Left colon (tissue), 2 donors: ENCODE results near the gene UBE2N. TPM values are rescaled to one million over a fixed set of nuclear protein-coding genes. Genes with fewer than 3 reads are reported as not detected.
A peak's percentile ranks its signal among the peaks of the same experiment; 100 is the strongest.
"Not testable (repeated sequence)": the region's sequence is repeated elsewhere in the genome, so short reads cannot be mapped to it uniquely, and the experiment has no call there.

ENCODE experiments used
- ATAC-seq: fragments of 200-7000 bp; cut with Tn5 transposase; one replicate; pipeline ENCODE4 v1.9.1; 2020; ENCODE audit warnings: mild to moderate bottlenecking, moderate library complexity
- DNase-seq, 2 donors: peaks; one replicate each; pipeline ENCODE4 v3.0.0-alpha.2; 2020
- intact Hi-C, 2 donors: fragments of 100-400 bp; cut with DNase I in 1 of 2; cut with micrococcal nuclease in 1 of 2; formaldehyde crosslinking; loops; one replicate each; pipeline versions ENCODE4 v1.11.2 to v1.14.0; 2022; cut with DNase I, micrococcal nuclease
- total RNA-seq, 2 donors: library from RNA; stranded (reverse); fragmentation: NEBNext Ultra II Directional; extraction: Animal tissue kit (Norgen Biotek cat#: 25700); gene quantifications; one replicate each; pipeline ENCODE4 v1.2.1, GENCODE V29; 2021
- donor health status: DM: no; HTN: no; CAD: no.
- donor health status: DM: yes; HTN: yes; CAD: no.

Gene UBE2N
- total RNA-seq, 2 donors from 2014 or later = 73.1 to 83.5 TPM

DNA sequence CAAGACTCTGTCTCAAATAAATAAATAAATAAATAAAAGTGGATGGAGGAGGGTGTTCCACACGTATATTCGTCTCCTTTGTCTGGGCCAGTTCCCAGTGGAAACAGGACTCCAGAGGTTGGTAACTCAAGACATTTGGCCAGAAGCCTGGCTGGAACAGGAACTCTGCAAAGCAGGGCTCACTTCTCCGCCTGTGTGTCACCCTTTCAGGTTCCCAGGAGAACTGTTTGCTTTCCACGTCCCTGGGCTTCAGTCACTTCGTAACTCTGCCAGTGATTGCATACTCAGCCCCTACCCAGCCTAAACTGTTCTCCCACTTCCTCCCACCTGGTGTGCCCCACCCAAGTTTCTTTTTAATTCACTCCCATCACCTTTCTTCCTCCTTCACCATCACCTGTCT, 7.0 kb upstream of the UBE2N start:
- DNase-seq (no peak), ATAC-seq (peak; percentile 81)
- intact Hi-C loops = no loop called here

- intact Hi-C loops = no loop called here
- DNase-seq (no peak), ATAC-seq (no peak)
These were observed 6.0 kb upstream of the UBE2N start for GRCh38 chr12:93447555-93448290.

- ATAC-seq = no peak
- intact Hi-C loops = no loop called here
These were observed 1.8 kb upstream of the UBE2N start for GRCh38 chr12:93443576-93443975.

DNA sequence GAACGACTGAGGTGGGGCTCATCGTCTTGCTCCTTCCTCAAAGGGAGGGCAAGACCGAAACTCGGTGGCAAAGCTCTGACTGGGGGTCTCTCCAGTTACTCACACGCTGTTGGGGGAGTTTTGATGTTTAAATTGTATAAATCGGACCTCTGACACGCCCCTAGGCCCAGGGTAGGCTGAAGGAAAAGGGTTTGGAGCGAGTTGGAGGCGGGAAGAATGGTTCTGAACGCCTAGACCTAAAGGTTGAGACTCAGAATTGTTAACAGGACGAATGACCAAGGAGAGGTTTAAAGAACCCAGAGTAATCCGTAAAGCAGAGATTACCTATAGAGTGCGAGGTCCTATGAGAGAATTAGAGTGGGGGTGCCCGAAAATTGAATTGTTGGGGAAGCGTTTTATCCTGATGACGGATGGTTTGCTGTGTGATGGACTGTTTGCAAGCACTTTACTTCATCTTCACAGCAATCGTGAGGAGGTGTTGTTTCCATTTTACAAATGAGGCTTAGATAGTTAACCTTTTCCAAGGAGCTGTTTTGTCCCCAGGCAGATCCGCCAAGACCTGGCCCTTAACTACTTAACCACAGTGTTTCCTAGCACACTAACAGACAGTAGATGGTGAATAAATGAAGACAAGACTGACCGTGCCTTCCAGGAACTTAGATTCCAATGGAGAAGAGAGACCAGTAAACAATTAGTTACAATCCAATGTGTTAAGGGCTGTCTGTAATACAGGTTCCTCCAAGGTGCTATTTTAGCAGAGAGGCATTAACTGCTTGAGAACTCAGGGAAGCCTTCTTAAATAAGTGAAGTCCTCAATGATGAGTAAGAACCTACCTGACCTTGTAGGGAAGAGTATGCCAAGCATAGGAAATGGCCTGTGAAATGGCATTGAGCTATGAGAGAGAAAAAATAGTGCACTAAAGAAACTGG, 929 bp upstream of the UBE2N start:
- no peak for DNase-seq
- peak; percentile 9 for ATAC-seq
- intact Hi-C loops = no loop called here

More at GRCh38 chr12:93443576-93443975, 1.8 kb upstream of the UBE2N start:
- no peak for DNase-seq

DNA sequence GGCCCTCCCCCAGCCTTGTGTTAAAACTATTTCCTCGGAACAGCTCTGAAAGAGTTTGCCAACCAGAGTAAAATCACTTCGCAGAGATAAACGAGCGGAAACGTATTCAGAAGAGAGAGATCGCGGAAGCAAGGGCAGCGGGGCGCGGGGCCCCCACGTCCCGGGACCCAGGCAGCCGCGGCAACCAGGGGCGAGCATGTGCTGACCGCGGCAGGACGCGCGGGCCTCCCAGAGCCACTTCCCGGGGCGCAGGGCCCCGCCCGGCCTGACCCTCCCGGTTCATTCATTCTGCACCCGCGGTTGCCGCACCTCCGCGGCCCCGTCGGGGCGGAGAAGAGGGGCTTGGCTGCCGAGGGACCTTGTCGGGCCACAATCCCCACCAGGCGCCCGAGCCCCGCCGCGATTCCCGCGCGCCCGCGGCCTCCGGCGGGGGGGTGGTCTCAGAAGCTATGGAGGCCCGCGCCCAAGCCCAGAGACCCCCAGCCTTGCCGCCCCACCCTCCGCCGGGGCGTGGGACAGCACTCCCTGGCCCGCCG, 598 bp downstream of the UBE2N start:
- ATAC-seq (peak; percentile 48), DNase-seq (peak; percentile 37 to 69)
- intact Hi-C loops = no loop called here

GRCh38 chr12:93440043-93440835, 1.5 kb downstream of the UBE2N start:
- DNase-seq (no peak), ATAC-seq (no peak)
- intact Hi-C loops = no loop called here

DNA sequence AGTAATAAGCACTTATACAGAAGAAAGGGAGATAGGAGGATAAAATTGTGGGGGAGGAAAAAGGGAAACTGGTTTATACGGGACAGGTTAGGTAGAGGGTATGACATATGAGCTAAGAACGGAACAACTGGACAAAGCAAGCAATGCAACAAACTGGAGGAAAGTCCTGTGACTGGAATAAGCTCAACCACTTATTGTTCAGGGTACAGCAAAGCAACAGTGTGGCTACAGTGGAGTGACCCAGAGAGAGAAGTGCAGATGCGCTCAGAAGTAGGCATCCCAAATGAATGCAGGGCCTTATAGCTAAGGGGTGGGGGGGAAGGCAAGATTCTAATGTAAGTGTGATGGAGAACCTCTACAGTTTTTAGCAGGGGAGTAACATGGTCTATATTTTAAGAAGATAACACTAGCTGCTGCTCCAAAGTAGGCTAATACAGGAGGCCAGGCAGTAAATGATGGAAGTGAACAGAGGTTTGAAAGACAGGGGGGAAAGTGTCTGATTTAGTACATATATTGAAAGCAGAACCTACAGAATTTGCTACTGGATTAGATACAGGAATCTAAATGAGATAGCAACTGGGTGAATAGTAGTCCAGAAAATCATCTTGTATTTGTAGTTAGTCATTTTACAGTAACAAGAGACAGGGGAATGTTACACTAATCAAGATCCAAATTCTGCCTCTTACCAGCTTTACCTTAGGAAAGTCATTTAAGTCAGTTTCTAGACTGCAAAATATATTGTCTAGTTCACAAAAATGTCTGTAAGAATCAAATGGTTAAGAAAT, 3.3 kb downstream of the UBE2N start:
- DNase-seq (no peak), ATAC-seq (no peak)
- intact Hi-C loops = no loop called here

DNA sequence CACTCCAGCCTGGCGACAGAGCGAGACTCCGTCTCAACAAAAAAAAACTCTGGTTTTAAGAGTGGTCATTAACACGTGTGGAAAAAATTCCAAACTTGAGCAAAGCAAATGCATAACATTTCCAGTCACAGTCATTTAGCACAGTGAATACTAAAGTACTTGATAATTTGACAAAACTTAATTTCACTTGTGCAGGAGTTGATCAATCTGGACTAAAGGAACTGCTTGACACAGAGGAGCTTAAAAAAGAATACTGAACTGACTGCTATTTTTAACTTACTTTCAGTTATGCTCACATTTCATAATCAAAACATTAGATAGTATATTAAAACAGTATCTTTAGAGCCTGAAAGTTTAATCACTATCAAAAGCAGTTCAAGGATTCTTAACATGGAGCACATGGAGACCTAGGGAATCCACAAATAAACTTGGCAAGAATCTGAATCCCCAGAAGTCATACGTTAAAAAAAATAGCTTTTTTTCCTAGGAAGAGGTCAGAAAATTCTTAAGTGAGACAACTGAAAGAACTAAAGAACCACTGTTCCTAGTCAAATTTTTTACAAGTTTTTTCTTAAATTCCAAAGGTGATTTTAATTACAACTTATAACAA, 7.4 kb downstream of the UBE2N start:
- intact Hi-C loops = no loop called here
- ATAC-seq (no peak), DNase-seq (no peak)

- intact Hi-C loops, DNase-seq, ATAC-seq: not testable (repeated sequence)
These were observed 9.7 kb downstream of the UBE2N start for GRCh38 chr12:93432031-93432430.

DNA sequence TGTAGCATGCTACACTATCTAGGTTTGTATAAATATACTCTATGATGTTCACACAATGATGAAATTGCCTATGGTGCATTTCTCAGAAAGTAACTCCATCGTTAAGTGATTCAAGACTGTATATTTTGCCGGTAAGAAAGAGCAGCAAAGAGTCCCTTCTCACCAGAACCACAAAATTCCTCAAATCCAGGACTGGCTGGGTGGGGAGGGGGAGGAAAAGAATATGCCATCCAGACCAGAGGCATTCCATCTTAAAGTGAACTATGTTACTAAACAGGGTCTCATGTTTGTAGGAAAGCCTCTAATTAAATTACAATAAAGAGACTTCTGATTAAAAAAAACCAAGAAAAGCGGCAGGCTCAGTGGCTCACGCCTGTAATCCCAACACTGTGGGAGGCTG, 11.5 kb downstream of the UBE2N start:
- no peak for DNase-seq
- intact Hi-C loops = no loop called here
- ATAC-seq = no peak

- intact Hi-C loops = no loop called here
- ATAC-seq (no peak), DNase-seq (no peak)
These were observed 11.9 kb downstream of the UBE2N start for GRCh38 chr12:93429852-93430251.

- DNase-seq (no peak), ATAC-seq (no peak)
- intact Hi-C loops = no loop called here
These were observed 12.3 kb downstream of the UBE2N start for GRCh38 chr12:93429448-93429847.

DNA sequence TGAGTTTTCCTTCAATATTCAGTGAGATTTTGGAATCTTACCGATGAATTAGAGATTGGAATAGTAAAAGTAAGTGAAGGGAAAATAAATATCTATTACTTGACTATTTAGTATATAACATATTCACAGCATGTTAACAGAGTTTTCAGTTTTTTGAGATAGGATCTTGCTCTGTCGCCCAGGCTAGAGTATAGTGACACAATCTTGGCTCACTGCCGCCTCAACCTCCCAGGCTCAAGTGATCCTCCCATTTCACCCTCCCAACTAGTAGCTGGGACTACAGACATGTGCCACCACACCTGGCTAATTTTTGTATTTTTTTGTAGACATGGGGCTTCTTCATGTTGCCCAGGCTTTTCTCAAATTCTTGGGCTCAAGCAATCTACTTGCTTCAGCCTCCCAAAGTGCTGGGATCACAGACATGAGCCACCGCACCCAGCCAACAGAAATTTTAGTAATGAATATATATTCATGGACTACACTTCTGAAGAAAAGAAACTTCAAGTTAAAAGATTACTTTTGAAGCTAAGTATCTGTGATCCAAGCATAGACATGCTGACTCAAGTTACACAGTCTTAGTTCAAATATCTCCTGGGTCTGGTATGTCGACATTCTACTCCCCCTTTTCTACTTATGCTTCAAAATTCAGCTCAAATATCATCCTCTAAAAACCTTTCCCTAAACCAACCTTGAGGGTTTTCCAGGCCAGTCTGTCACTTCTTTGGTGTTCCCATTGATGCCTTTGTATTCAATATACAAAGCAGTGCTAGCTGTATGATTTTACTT, 13.8 kb downstream of the UBE2N start:
- ATAC-seq = no peak
- intact Hi-C loops = no loop called here
- no peak for DNase-seq

GRCh38 chr12:93426412-93426805, 15.3 kb downstream of the UBE2N start:
- peak; percentile 42 for ATAC-seq
- DNase-seq = no peak
- intact Hi-C loops = no loop called here

- intact Hi-C loops = no loop called here
- DNase-seq (no peak), ATAC-seq (no peak)
These were observed 15.9 kb downstream of the UBE2N start for GRCh38 chr12:93425736-93426411.

DNA sequence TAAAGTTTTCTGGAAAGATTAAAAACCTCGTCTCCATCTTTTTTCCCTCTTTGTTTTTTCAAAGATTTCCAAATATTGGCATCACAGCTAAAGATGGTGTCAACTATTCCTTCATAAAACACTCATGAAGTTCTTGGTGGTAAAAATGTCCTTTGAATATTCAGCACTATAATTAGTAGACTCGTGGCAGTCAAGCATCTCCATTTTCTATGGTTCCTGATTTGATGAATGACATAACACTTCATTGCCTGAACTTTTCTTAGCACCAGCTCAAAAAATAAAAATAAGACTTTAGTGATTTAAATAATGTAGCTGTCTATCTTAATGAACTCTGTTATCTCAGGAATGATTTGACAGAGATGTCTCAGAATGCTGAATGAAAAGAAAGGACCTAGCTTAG, 19.7 kb downstream of the UBE2N start:
- intact Hi-C loops = no loop called here

More for the DNA sequence above, 19.7 kb downstream of the UBE2N start:
- no peak for ATAC-seq
- no peak for DNase-seq
